LNCaP clone FGC (cell line): ENCODE data around the gene PPP3CA.

ENCODE experiments used
- DNase-seq: peaks from one replicate; pipeline ENCODE4 v3.0.0-alpha.2; 2011; ENCODE audit warnings: low read depth
- H3K4me3 ChIP-seq: 2 replicates; pipeline ENCODE4 v1.5.1; 2011; ENCODE audit warnings: mild to moderate bottlenecking, low read depth, low read length, control low read depth
- CTCF ChIP-seq: IDR thresholded peaks from 2 replicates; pipeline ENCODE4 v1.5.1; 2012; ENCODE audit warnings: mild to moderate bottlenecking; ENCODE audit not compliant: control insufficient read depth, insufficient read depth; ENCODE audit errors: extremely low read depth

Gene PPP3CA

GRCh38 chr4:101222156-101222845, 125.0 kb downstream of the PPP3CA start:
- peak overlapping the region; percentile 26; the same call in 1 of the 2 replicates for H3K4me3 ChIP-seq
- no peak for DNase-seq
- TF ChIP-seq CTCF = no peak

- no peak for DNase-seq
- peak overlapping the region; percentile 36 for H3K4me3 ChIP-seq
- no peak for TF ChIP-seq CTCF
These were observed 126.0 kb downstream of the PPP3CA start for GRCh38 chr4:101221294-101221693.

GRCh38 chr4:101218894-101219293, 128.4 kb downstream of the PPP3CA start:
- no peak for DNase-seq
- no peak for TF ChIP-seq CTCF

GRCh38 chr4:101218346-101218745, 129.0 kb downstream of the PPP3CA start:
- DNase-seq = no peak
- no peak for TF ChIP-seq CTCF
- H3K4me3 ChIP-seq = no peak overlapping the region

More at GRCh38 chr4:101218894-101219293, 128.4 kb downstream of the PPP3CA start:
- no peak overlapping the region for H3K4me3 ChIP-seq

- 0 out of 2 replicates have a peak overlapping the region, but pooled peaks have one; percentile 0 for H3K4me3 ChIP-seq
- no peak for DNase-seq
- no peak for TF ChIP-seq CTCF
These were observed 129.8 kb downstream of the PPP3CA start for GRCh38 chr4:101217353-101218031.

- no peak overlapping the region for H3K4me3 ChIP-seq
- DNase-seq = peak; percentile 97
- no peak for TF ChIP-seq CTCF
These were observed 136.2 kb downstream of the PPP3CA start for GRCh38 chr4:101211146-101211553.

- peak; percentile 94 for DNase-seq
- H3K4me3 ChIP-seq = peak overlapping the region; percentile 59
- no peak for TF ChIP-seq CTCF
These were observed 137.0 kb downstream of the PPP3CA start for GRCh38 chr4:101210331-101210730.
